Natural killer cell (primary cell): ENCODE data around the gene SP140. TPM values are rescaled to one million over a fixed set of nuclear protein-coding genes. Genes with fewer than 3 reads are reported as not detected.
A peak's percentile ranks its signal among the peaks of the same experiment; 100 is the strongest.

Source experiments
- ATAC-seq, 3 donors: fragments of 150-1000 bp in 2 of 3; fragments of 200-7000 bp in 1 of 3; cut with Tn5 transposase; 1 replicate in 1 of 3; 2 replicates in 2 of 3; pipeline ENCODE4 v1.10.0; 2021; ENCODE audit warnings: mild to moderate bottlenecking in 2 of 3, moderate library complexity in 2 of 3
- DNase-seq, 2 donors: peaks; one replicate each; pipeline versions ENCODE4 v3.0.0 to v3.0.0-alpha.2; 2013 to 2021; ENCODE audit warnings: mixed read lengths in 1 of 2
- H3K27ac ChIP-seq: one replicate; pipeline ENCODE4 v1.5.1; 2013; ENCODE audit warnings: mild to moderate bottlenecking, low read length
- H3K27me3 ChIP-seq: one replicate; pipeline ENCODE4 v1.6.1; 2013; ENCODE audit warnings: low read length; ENCODE audit not compliant: control insufficient read depth, insufficient read depth
- H3K36me3 ChIP-seq: one replicate; pipeline ENCODE4 v1.6.1; 2013; ENCODE audit warnings: low read length; ENCODE audit not compliant: control insufficient read depth, insufficient read depth
- H3K4me1 ChIP-seq: one replicate; pipeline ENCODE4 v1.6.1; 2013; ENCODE audit warnings: low read length; ENCODE audit not compliant: control insufficient read depth, insufficient read depth
- H3K4me3 ChIP-seq: one replicate; pipeline ENCODE4 v1.5.1; 2013; ENCODE audit warnings: low read length
- H3K9me3 ChIP-seq: one replicate; pipeline ENCODE4 v1.6.1; 2013; ENCODE audit warnings: low read length; ENCODE audit not compliant: control insufficient read depth, insufficient read depth
- H3K27ac Mint-ChIP-seq, 2 donors: one replicate each; pipeline ENCODE4 v1.8.0; 2022; ENCODE audit warnings: mild to moderate bottlenecking in 2 of 2, mixed read lengths in 2 of 2, moderate library complexity in 1 of 2
- H3K27me3 Mint-ChIP-seq, 2 donors: one replicate each; pipeline ENCODE4 v1.8.0; 2022; ENCODE audit warnings: low read depth in 2 of 2, mixed read lengths in 2 of 2
- H3K36me3 Mint-ChIP-seq: one replicate; pipeline ENCODE4 v1.8.0; 2022; ENCODE audit warnings: mixed read lengths
- H3K4me1 Mint-ChIP-seq, 2 donors: one replicate each; pipeline ENCODE4 v1.8.0; 2022; ENCODE audit warnings: mixed read lengths in 2 of 2
- H3K4me3 Mint-ChIP-seq: one replicate; pipeline ENCODE4 v1.8.0; 2022; ENCODE audit warnings: mild to moderate bottlenecking, moderate library complexity, mixed read lengths
- H3K9me3 Mint-ChIP-seq, 2 donors: one replicate each; pipeline ENCODE4 v1.8.0; 2022; ENCODE audit warnings: mixed read lengths in 2 of 2
- CTCF ChIP-seq: fragments of 200-600 bp; IDR thresholded peaks from one replicate; pipeline ENCODE4 v1.8.0; 2022; ENCODE audit warnings: antibody characterized with exemption
- WGBS: methylation state at CpG from one replicate; pipeline ENCODE4 v1.1.7; 2013; ENCODE audit warnings: missing lambda C conversion rate; ENCODE audit not compliant: insufficient coverage; 5-methylcytosine and 5-hydroxymethylcytosine counted together
- intact Hi-C: fragments of 100-400 bp; cut with micrococcal nuclease; formaldehyde crosslinking; loops from one replicate; pipeline ENCODE4 v1.14.2; 2022
- total RNA-seq, 4 donors: library from RNA; stranded (reverse); fragments of 120-200 nt in 1 of 4; gene quantifications; one replicate each; pipeline versions ENCODE4 v1.2.3 to v1.2.4, GENCODE V29; 2013 to 2022

The SP140 gene
- total RNA-seq, 3 donors from 2014 or later (not counting 1 experiment from before 2014, with no cell fraction given): 69.1 to 89.9 (median 77.4) TPM

- Histone ChIP-seq H3K27me3 (no peaks in the 10 kb centered on the region), H3K9me3 (no peaks in the 10 kb centered on the region), H3K27ac (peak overlapping the region; percentile 28), H3K4me1 (peaks cover 11% of the 10 kb centered on the region), H3K4me3 (no peak overlapping the region), H3K36me3 (peaks cover 87% of the 10 kb centered on the region)
- no peak overlapping the region for H3K4me3 Mint-ChIP-seq
- H3K27ac Mint-ChIP-seq: peak overlapping the region; percentile 20 to 25
- no peak for ATAC-seq
- no peak for DNase-seq
- intact Hi-C loops: loop anchor here (10.0 kb wide), 1 partner anchor 409 kb away; no protein-coding TSS in a partner anchor
- H3K9me3 Mint-ChIP-seq: no peaks in the 10 kb centered on the region
- H3K36me3 Mint-ChIP-seq: peaks cover 27% of the 10 kb centered on the region
- H3K4me1 Mint-ChIP-seq: peaks cover 0 to 11% of the 10 kb centered on the region in 2 donors
- no peak for TF ChIP-seq CTCF
- WGBS: 78% methylated on average over 2 of the region's 2 CpGs
- H3K27me3 Mint-ChIP-seq: no peaks in the 10 kb centered on the region
Observed at GRCh38 chr2:230205721-230206120, 19.8 kb upstream of the SP140 start.

- DNase-seq (no peak), ATAC-seq (no peak)
- H3K27me3 Mint-ChIP-seq: no peaks in the 10 kb centered on the region
- peaks cover 28% of the 10 kb centered on the region for H3K36me3 Mint-ChIP-seq
- no peaks in the 10 kb centered on the region for H3K9me3 Mint-ChIP-seq
- no peak overlapping the region for H3K4me3 Mint-ChIP-seq
- peaks cover 0 to 11% of the 10 kb centered on the region in 2 donors for H3K4me1 Mint-ChIP-seq
- peaks cover 95% of the 10 kb centered on the region for H3K36me3 ChIP-seq
- intact Hi-C loops: loop anchor here (10.0 kb wide), 1 partner anchor 406 kb away; no protein-coding TSS in a partner anchor
- no peak for TF ChIP-seq CTCF
- H3K9me3 ChIP-seq: no peaks in the 10 kb centered on the region
- no peak overlapping the region for H3K27ac Mint-ChIP-seq
- no peak overlapping the region for H3K4me3 ChIP-seq
- peaks cover 11% of the 10 kb centered on the region for H3K4me1 ChIP-seq
- H3K27ac ChIP-seq: no peak overlapping the region
- H3K27me3 ChIP-seq: no peaks in the 10 kb centered on the region
Observed at GRCh38 chr2:230208576-230208975, 17.0 kb upstream of the SP140 start.

- Histone ChIP-seq H3K36me3 (peaks cover 98% of the 10 kb centered on the region), H3K9me3 (no peaks in the 10 kb centered on the region), H3K4me1 (peaks cover 11% of the 10 kb centered on the region), H3K4me3 (no peak overlapping the region), H3K27ac (no peak overlapping the region), H3K27me3 (no peaks in the 10 kb centered on the region)
- 21% methylated on average over 1 of the region's 1 CpG for WGBS
- no peak for TF ChIP-seq CTCF
- Mint-ChIP-seq H3K27ac (no peak overlapping the region), H3K4me3 (no peak overlapping the region), H3K4me1 (peaks cover 5 to 13% of the 10 kb centered on the region in 2 donors), H3K36me3 (peaks cover 33% of the 10 kb centered on the region), H3K27me3 (no peaks in the 10 kb centered on the region), H3K9me3 (no peaks in the 10 kb centered on the region)
- DNase-seq (no peak), ATAC-seq (peak in 1 of 3 donors; percentile 52)
- intact Hi-C loops: loop anchor here (10.0 kb wide), 1 partner anchor 405 kb away; no protein-coding TSS in a partner anchor
Observed at GRCh38 chr2:230209422-230210051, 16.0 kb upstream of the SP140 start.

GRCh38 chr2:230216489-230216888 lies 9.0 kb upstream of the SP140 start:
- peaks cover 25% of the 10 kb centered on the region for H3K4me1 ChIP-seq
- no peak for DNase-seq
- Mint-ChIP-seq H3K36me3 (peaks cover 33% of the 10 kb centered on the region), H3K27me3 (no peaks in the 10 kb centered on the region), H3K9me3 (no peaks in the 10 kb centered on the region), H3K27ac (peak overlapping the region in 1 of 2 donors; percentile 57), H3K4me1 (peaks cover 52 to 56% of the 10 kb centered on the region in 2 donors), H3K4me3 (no peak overlapping the region)
- no peak overlapping the region for H3K27ac ChIP-seq
- H3K27me3 ChIP-seq: no peaks in the 10 kb centered on the region
- no peak for ATAC-seq
- no peak for TF ChIP-seq CTCF
- peaks cover 55% of the 10 kb centered on the region for H3K36me3 ChIP-seq
- no peak overlapping the region for H3K4me3 ChIP-seq
- H3K9me3 ChIP-seq: no peaks in the 10 kb centered on the region
- WGBS: 100% methylated on average over 1 of the region's 1 CpG
- intact Hi-C loops: no loop called here
